ENCODE results near the gene DDX59.
A peak's percentile ranks its signal among the peaks of the same experiment; 100 is the strongest.

Gene DDX59

GRCh38 chr1:200669314-200670241 is at the start of gene DDX59:
TSS of gene DDX59 (minus strand) at chr1:200669907. CDS start at chr1:200666740, 3,167 bp downstream.
- peak; percentile 90 for DNase-seq

- no peak for DNase-seq
Observed at GRCh38 chr1:200714504-200715187, 44.9 kb upstream of the DDX59 start.

GRCh38 chr1:200710166-200710565 is 40.5 kb upstream of the DDX59 start:
- DNase-seq = no peak

- DNase-seq = no peak
Observed at GRCh38 chr1:200708769-200709168, 39.1 kb upstream of the DDX59 start.

- no peak for DNase-seq
Observed at GRCh38 chr1:200708161-200708560, 38.5 kb upstream of the DDX59 start.

- DNase-seq = no peak
Observed at GRCh38 chr1:200707116-200707515, 37.4 kb upstream of the DDX59 start.

GRCh38 chr1:200706111-200706814 is 36.6 kb upstream of the DDX59 start:
- DNase-seq = no peak

- no peak for DNase-seq
Observed at GRCh38 chr1:200704986-200705500, 35.3 kb upstream of the DDX59 start.

- no peak for DNase-seq
Observed at GRCh38 chr1:200699871-200700270, 30.2 kb upstream of the DDX59 start.

- no peak for DNase-seq
Observed at GRCh38 chr1:200694738-200695137, 25.0 kb upstream of the DDX59 start.

- no peak for DNase-seq
Observed at GRCh38 chr1:200693327-200693726, 23.6 kb upstream of the DDX59 start.

- DNase-seq = no peak
Observed at GRCh38 chr1:200692316-200692715, 22.6 kb upstream of the DDX59 start.

- no peak for DNase-seq
Observed at GRCh38 chr1:200686620-200687019, 16.9 kb upstream of the DDX59 start.

GRCh38 chr1:200684015-200684414 is 14.3 kb upstream of the DDX59 start:
- DNase-seq = no peak

- no peak for DNase-seq
Observed at GRCh38 chr1:200683298-200683697, 13.6 kb upstream of the DDX59 start.

- DNase-seq = no peak
Observed at GRCh38 chr1:200681231-200681630, 11.5 kb upstream of the DDX59 start.

GRCh38 chr1:200676829-200677228 is 7.1 kb upstream of the DDX59 start:
- no peak for DNase-seq

- no peak for DNase-seq
Observed at GRCh38 chr1:200675588-200675852, 5.8 kb upstream of the DDX59 start.

- DNase-seq = no peak
Observed at GRCh38 chr1:200674838-200675587, 5.3 kb upstream of the DDX59 start.

GRCh38 chr1:200673952-200674823 is 4.5 kb upstream of the DDX59 start:
- no peak for DNase-seq

- DNase-seq = no peak
Observed at GRCh38 chr1:200671235-200671786, 1.6 kb upstream of the DDX59 start.

Measured in NCI-H510A treated with DMSO at 0.1 percent for 48 hours (cell line).